OCI-LY7 (cell line): ENCODE data around the gene ERFE. TPM values are rescaled to one million over a fixed set of nuclear protein-coding genes. Genes with fewer than 3 reads are reported as not detected.

Source experiments
- BruUV-seq: library from RNA; stranded (reverse); fragments of 400-500 nt; replicated peaks from 2 replicates; lab custom pipeline; 2021; lab: Mats Ljungman, UMichigan
- CTCF ChIA-PET: fragments of 300-600 bp; sonication (Branson Sonifier 250); formaldehyde crosslinking; loops from one replicate; lab custom pipeline; 2022; ENCODE audit warnings: antibody characterized with exemption; ENCODE audit not compliant: unreplicated experiment; lab: Charles Lee
- POLR2A ChIA-PET: fragments of 300-600 bp; sonication (Branson Sonifier 250); formaldehyde crosslinking; loops from one replicate; lab custom pipeline; 2022; ENCODE audit warnings: antibody characterized with exemption; lab: Charles Lee
- DNase-seq: peaks from one replicate; pipeline ENCODE4 v3.0.0-alpha.2; 2015; ENCODE audit warnings: low spot score
- H2AFZ ChIP-seq: fragments of 200-600 bp; sonication (generic), shearing (Covaris generic); 2 replicates; pipeline ENCODE4 v1.6.1; 2014; ENCODE audit warnings: mild to moderate bottlenecking, antibody characterized with exemption, low read length, moderate library complexity
- H3K27ac ChIP-seq: fragments of 200-600 bp; sonication (generic); 2 replicates; pipeline ENCODE4 v1.5.1; 2014; ENCODE audit warnings: mixed run types, low read depth, mild to moderate bottlenecking, moderate library complexity, low read length, inconsistent platforms; ENCODE audit not compliant: poor library complexity, severe bottlenecking
- H3K36me3 ChIP-seq: fragments of 200-600 bp; sonication (generic); 2 replicates; pipeline ENCODE4 v1.6.1; 2014; ENCODE audit warnings: mild to moderate bottlenecking, antibody characterized with exemption, low read length, moderate library complexity, mixed read lengths; ENCODE audit not compliant: insufficient read depth
- H3K4me1 ChIP-seq: fragments of 200-600 bp; sonication (generic); 2 replicates; pipeline ENCODE4 v1.5.1; 2014; ENCODE audit warnings: mild to moderate bottlenecking, low read length; ENCODE audit not compliant: insufficient read depth, poor library complexity, severe bottlenecking
- H3K4me2 ChIP-seq: fragments of 200-600 bp; sonication (generic); 2 replicates; pipeline ENCODE4 v1.6.1; 2014; ENCODE audit warnings: mild to moderate bottlenecking, low read length
- H3K4me3 ChIP-seq: fragments of 200-600 bp; sonication (generic); 2 replicates; pipeline ENCODE4 v1.5.1; 2014; ENCODE audit warnings: mild to moderate bottlenecking, low read depth, low read length; ENCODE audit not compliant: poor library complexity, severe bottlenecking
- H3K79me2 ChIP-seq: fragments of 200-600 bp; sonication (generic); 2 replicates; pipeline ENCODE4 v1.6.1; 2016; ENCODE audit warnings: low read depth, mild to moderate bottlenecking, low read length, moderate library complexity, mixed read lengths; ENCODE audit not compliant: insufficient read depth
- H3K9me2 ChIP-seq: fragments of 200-600 bp; sonication (generic); 2 replicates; pipeline ENCODE4 v1.6.1; 2016; ENCODE audit warnings: mild to moderate bottlenecking, low read length, mixed read lengths; ENCODE audit not compliant: insufficient read depth
- H3K9me3 ChIP-seq: fragments of 200-600 bp; sonication (generic); 2 replicates; pipeline ENCODE4 v1.6.1; 2014; ENCODE audit warnings: mild to moderate bottlenecking, mixed run types, low read length, mixed read lengths
- H4K20me1 ChIP-seq: fragments of 200-600 bp; sonication (generic); 2 replicates; pipeline ENCODE4 v1.6.1; 2014; ENCODE audit warnings: mild to moderate bottlenecking, antibody characterized with exemption, low read length, moderate library complexity, mixed read lengths; ENCODE audit not compliant: insufficient read depth
- EZH2phosphoT487 ChIP-seq: fragments of 200-600 bp; sonication (generic); IDR thresholded peaks from 2 replicates; pipeline ENCODE4 v1.6.1; 2018; ENCODE audit warnings: low read depth, borderline replicate concordance, mild to moderate bottlenecking, mixed run types, antibody characterized with exemption, low read length, moderate library complexity, mixed read lengths
- intact Hi-C: fragments of 100-400 bp; cut with micrococcal nuclease; formaldehyde crosslinking; loops from one replicate; pipeline ENCODE4 v1.10.0; 2022; ENCODE audit not compliant: unreplicated experiment
- total RNA-seq, 2 experiments: library from RNA; depleted of rRNA in 1 of 2; stranded (reverse); fragments of >200 nt in 1 of 2; shearing (Covaris generic) in 1 of 2; gene quantifications; 2 replicates each; pipeline ENCODE4 v1.2.3, GENCODE V29; 2014 to 2022
- TF ChIP-seq, protein P1 (sequence below): fragments of 200-600 bp; sonication (generic); conservative IDR thresholded peaks from 2 replicates; pipeline ENCODE4 v1.5.1; 2014; ENCODE audit warnings: mild to moderate bottlenecking, antibody characterized with exemption, low read length, moderate library complexity, mixed read lengths

Gene ERFE
- total RNA-seq, 2 experiments from 2014 or later: 8.2 to 10.2 TPM

DNA sequence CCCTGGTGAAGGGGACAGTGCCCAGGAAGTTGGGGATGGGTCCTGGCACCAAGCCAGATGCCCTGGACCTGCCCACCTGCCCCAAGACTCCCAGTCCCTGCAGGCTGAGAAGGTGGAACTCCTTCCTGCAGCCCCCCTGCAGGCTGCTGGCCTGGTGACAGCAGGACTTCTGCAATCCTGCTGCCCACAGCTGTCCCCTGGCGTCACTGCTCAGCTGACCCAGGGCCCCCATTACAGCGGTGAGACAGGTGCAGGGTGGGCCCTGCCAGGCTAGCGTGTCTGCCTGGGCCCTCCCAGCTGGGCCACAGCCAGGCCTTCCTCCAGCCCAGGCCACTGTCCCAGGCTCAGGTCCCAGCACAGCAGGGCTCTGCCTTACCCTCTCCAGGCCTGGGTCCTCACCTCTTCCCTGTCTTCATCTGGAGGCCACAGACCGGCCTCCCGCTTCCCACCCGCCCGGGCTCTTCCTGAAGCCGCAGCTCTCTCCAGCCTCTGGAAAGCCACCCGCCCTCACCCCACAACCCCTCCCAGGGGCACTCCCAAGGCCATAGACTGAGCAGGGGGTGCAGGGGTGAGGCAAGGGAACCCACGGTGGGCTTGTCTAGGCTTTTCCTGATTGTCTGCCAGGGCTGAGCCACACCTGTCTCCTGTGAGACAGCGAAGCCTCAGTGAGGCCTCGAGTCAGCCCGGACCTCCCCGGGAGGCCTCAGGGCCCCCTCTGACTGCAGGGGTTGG, 8.8 kb upstream of the ERFE start:
- Histone ChIP-seq H2AFZ (no peak overlapping the region), H3K9me3 (no peaks in the 10 kb centered on the region), H3K4me3 (no peak overlapping the region), H3K4me1 (peaks cover 7% of the 10 kb centered on the region), H3K79me2 (no peaks in the 10 kb centered on the region), H3K4me2 (no peak overlapping the region), H4K20me1 (no peaks in the 10 kb centered on the region), H3K27ac (no peak overlapping the region), H3K9me2 (no peaks in the 10 kb centered on the region), H3K36me3 (no peaks in the 10 kb centered on the region)
- no TSS peak for BruUV-seq
- DNase-seq: no peak
- intact Hi-C loops: loop anchor here (10.0 kb wide), 1 partner anchor 225 kb away; no protein-coding TSS in a partner anchor
- ChIA-PET POLR2A (no interaction called here), CTCF (no interaction called here)
- no peak for TF ChIP-seq EZH2phosphoT487

DNA sequence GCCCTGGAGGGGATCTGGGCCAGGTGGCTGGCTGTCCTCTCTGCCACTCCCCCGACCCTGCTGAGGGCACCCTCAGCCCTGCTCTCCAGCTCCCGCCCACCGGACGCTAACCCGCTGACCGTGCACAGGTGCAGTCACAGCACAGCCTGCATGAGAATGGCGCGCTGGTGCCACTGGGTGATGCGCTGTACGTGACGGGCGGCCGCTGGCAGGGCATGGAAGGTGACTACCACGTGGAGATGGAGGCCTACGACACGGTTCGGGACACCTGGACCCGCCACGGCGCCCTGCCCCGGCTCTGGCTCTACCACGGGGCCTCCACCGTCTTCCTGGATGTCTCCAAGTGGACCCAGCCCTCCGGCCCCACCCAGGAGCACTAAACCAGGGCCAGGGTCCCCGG, 8.1 kb upstream of the ERFE start:
- POLR2A ChIA-PET: no interaction called here
- H3K4me3 ChIP-seq: no peak overlapping the region
- no peaks in the 10 kb centered on the region for H3K36me3 ChIP-seq
- H3K4me1 ChIP-seq: peaks cover 7% of the 10 kb centered on the region
- no peaks in the 10 kb centered on the region for H3K79me2 ChIP-seq
- no peaks in the 10 kb centered on the region for H4K20me1 ChIP-seq
- CTCF ChIA-PET: interaction anchor here (0.6 kb wide), 1 partner anchor 89 kb away, joined by 3 read pairs; no protein-coding TSS in a partner anchor
- no TSS peak for BruUV-seq
- H3K4me2 ChIP-seq: no peak overlapping the region
- H3K9me3 ChIP-seq: no peaks in the 10 kb centered on the region
- TF ChIP-seq EZH2phosphoT487: no peak
- TF ChIP-seq, protein P1, sequence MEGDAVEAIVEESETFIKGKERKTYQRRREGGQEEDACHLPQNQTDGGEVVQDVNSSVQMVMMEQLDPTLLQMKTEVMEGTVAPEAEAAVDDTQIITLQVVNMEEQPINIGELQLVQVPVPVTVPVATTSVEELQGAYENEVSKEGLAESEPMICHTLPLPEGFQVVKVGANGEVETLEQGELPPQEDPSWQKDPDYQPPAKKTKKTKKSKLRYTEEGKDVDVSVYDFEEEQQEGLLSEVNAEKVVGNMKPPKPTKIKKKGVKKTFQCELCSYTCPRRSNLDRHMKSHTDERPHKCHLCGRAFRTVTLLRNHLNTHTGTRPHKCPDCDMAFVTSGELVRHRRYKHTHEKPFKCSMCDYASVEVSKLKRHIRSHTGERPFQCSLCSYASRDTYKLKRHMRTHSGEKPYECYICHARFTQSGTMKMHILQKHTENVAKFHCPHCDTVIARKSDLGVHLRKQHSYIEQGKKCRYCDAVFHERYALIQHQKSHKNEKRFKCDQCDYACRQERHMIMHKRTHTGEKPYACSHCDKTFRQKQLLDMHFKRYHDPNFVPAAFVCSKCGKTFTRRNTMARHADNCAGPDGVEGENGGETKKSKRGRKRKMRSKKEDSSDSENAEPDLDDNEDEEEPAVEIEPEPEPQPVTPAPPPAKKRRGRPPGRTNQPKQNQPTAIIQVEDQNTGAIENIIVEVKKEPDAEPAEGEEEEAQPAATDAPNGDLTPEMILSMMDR: no peak
- no peak for DNase-seq
- no peaks in the 10 kb centered on the region for H3K9me2 ChIP-seq
- no peak overlapping the region for H2AFZ ChIP-seq
- intact Hi-C loops: loop anchor here (10.0 kb wide), 1 partner anchor 226 kb away; no protein-coding TSS in a partner anchor
- H3K27ac ChIP-seq: no peak overlapping the region

DNA sequence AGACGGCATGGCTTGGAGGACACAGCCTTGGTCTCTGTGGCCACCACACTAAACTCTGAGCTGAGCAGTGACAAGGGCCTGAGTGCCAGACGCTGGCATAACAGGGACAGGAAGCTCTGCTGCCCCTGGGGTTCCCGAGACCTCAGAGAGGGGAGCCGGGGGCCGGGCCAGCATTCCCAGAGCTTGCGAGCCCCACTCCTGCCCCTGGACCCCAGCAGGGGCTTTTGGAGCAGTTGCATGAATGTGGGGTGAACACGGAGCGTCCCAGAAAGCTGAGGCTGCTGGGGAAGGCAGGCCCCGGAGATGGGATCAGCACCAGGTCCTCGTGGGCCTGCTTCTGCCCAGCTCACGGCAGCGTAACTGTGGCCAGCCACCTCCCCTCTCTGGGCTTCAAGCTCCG, 7.6 kb upstream of the ERFE start:
- Histone ChIP-seq H3K4me1 (peaks cover 7% of the 10 kb centered on the region), H3K4me3 (no peak overlapping the region), H2AFZ (no peak overlapping the region), H3K27ac (no peak overlapping the region), H3K9me2 (no peaks in the 10 kb centered on the region), H4K20me1 (no peaks in the 10 kb centered on the region), H3K4me2 (no peak overlapping the region), H3K36me3 (no peaks in the 10 kb centered on the region), H3K9me3 (no peaks in the 10 kb centered on the region), H3K79me2 (no peaks in the 10 kb centered on the region)
- ChIA-PET POLR2A (no interaction called here), CTCF (interaction anchor here (0.6 kb wide), 1 partner anchor 90 kb away, joined by 3 read pairs; no protein-coding TSS in a partner anchor)
- DNase-seq: no peak
- no TSS peak for BruUV-seq
- no peak for TF ChIP-seq EZH2phosphoT487
- TF ChIP-seq, protein P1: no peak
- intact Hi-C loops: loop anchor here (10.0 kb wide), 1 partner anchor 226 kb away; no protein-coding TSS in a partner anchor
